Right ventricle myocardium inferior (tissue), 1 donor: ENCODE measurements around the gene SLC2A6. TPM values are rescaled to one million over a fixed set of nuclear protein-coding genes. Genes with fewer than 3 reads are reported as not detected.

ENCODE experiments used
- ATAC-seq: fragments of 200-7000 bp; cut with Tn5 transposase; one replicate; pipeline ENCODE4 v1.9.1; 2020; ENCODE audit warnings: mild to moderate bottlenecking, moderate library complexity
- DNase-seq: peaks from one replicate; pipeline ENCODE4 v3.0.0; 2021; ENCODE audit errors: missing footprints
- intact Hi-C: fragments of 100-400 bp; cut with DNase I; formaldehyde crosslinking; loops from one replicate; pipeline ENCODE4 v1.11.0; 2022
- total RNA-seq: library from RNA; stranded (reverse); fragmentation: NEBNext Ultra II Directional; extraction: Animal tissue kit (Norgen Biotek cat#: 25700); gene quantifications from one replicate; pipeline ENCODE4 v1.2.1, GENCODE V29; 2021
- donor health status: DM: no; HTN: yes; CAD: no; lungs with severe emphysema.

Gene SLC2A6
- total RNA-seq, 1 donor from 2014 or later, result 2.7 TPM

DNA sequence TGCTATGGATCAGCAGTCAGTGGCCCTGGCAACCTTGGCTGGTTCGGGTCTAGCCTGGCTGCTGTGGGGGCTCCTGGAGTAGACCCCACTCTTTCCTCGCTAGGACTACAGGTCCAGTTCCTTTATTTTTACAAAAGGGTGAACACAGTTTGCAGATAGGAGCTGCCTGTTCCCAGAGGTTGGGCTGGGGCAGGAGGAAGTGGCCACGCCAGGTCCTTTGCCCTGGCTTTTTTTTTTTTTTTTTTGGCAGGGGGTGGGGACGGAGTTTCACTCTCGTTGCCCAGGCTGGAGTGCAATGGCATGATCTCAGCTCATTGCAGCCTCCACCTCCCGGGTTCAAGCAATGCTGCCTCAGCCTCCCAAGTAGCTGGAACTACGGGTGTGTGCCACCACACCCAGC, 7.9 kb downstream of the SLC2A6 start:
- ATAC-seq, result no peak
- DNase-seq, result no peak
- intact Hi-C loops, result loop anchor here (10.0 kb wide), 1 partner anchor 436 kb away; the partner anchor contains the start of gene GTF3C5

DNA sequence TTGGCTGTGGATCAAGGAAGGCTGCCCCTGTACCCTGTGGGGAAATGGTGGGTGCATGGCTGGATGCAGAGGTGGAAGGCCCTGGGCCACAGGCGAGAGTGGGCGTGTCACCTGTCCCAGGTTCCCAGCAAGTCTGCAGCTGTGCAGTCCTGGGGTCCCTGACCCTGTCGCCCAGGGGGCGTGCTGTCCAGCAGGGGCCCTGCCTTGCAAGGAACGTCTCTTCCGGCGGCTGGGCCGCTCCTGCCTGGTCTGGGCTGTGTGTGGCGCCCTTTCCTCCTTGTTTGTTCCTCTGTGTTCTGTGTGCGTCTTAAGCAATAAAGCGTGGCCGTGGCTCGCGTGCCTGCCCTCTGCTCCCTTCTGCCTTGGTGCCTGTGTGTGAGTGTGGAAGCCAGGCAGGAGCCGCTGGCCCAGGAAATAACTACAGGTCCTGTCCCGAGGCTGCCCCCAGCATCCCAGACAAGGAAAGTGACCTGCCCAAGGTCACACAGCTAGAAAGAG, 8.4 kb downstream of the SLC2A6 start:
- ATAC-seq (no peak), DNase-seq (no peak)
- intact Hi-C loops, result loop anchor here (10.0 kb wide), 1 partner anchor 436 kb away; the partner anchor contains the start of gene GTF3C5

DNA sequence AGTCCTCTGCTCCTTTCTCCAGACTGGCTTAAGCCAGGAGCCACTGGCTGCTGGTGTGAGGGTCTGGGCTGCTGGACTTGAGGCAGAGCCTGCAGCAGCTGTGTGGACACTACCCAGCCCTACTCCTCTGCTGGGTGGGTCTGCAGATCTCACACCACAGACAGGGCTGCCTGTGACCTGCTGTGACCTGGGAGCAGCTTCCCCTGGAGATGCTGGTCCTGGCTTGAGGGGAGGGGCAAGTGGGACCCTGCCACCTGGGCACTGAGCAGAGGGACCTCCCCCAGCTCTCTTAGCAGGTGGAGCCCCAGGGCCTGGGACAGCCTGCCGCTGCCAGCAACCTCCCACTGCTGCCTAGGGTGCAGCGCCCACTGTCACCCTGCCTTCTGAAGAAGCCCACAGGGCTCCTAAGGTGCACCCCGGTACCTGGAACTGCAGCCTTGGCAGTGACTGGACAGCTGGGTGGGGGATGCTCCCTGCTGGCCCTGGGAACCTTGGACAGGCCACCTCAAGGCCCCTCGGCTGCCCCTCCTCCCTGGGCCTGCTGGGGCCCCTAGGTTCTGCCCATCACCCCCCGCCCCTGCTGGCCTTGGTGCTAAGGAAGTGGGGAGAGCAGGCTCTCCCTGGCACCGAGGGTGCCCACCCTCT, 10.0 kb downstream of the SLC2A6 start:
- intact Hi-C loops, result no loop called here
- no peak for DNase-seq
- ATAC-seq, result no peak

DNA sequence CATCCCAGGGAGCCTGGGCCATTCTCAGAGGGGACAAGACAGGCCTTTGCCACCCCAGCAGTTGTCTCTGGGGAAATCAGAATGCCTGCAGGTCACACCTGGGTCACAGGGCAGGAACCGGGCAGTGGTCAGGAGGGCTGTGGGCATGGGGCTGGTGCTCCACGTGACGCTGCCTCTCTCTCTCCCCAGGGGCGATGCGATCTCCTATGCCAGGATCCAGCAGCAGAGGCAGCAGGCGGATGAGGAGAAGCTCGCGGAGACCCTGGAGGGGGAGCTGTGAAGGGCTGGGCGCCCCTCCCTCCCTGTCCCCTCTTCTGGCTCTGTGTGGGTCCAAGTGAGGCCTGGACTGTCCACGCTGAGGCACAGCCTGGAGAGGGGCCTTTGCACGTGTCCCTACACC, 10.5 kb downstream of the SLC2A6 start:
- intact Hi-C loops, result no loop called here
- no peak for ATAC-seq
- DNase-seq, result no peak

DNA sequence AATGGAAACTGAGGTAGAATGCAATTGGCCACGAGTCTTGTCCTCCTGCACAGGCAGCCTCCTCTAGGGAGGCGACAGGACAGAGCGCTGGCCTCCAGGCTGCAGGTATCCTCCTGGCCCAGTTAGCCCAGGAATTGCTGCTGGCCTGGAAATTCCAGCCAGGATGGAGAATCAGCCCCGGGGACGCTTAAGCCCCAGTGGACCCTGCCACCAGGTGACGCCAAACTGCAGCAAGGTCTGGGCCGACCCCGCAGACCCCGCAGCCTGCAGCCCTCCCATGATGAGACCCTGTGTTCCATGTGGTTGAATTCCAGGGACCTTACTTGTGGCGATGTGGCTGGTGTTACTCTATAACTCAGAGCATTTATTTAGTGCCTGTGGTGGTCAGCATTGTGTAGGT, 11.8 kb downstream of the SLC2A6 start:
- no peak for ATAC-seq
- no peak for DNase-seq
- intact Hi-C loops, result no loop called here

DNA sequence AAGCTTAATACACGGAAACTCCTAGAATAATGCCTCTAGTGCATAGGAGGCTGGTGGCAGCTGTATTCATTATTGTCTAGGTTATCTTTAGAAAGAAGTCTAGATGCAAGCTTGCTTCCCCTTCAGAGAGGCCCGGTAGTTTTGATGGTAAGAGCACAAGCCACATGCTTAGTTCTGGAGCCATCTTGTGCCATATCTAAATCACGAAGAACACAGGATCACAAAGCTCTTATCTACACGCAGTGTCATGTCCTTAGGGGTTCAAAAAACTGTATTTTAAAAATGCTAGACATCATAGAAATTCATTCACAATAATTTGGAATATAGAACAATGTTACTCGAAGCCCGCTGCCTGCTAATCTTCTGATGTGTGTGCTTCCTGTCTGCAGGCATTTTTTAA, 12.9 kb downstream of the SLC2A6 start:
- no peak for ATAC-seq
- intact Hi-C loops, result no loop called here
- DNase-seq, result no peak

DNA sequence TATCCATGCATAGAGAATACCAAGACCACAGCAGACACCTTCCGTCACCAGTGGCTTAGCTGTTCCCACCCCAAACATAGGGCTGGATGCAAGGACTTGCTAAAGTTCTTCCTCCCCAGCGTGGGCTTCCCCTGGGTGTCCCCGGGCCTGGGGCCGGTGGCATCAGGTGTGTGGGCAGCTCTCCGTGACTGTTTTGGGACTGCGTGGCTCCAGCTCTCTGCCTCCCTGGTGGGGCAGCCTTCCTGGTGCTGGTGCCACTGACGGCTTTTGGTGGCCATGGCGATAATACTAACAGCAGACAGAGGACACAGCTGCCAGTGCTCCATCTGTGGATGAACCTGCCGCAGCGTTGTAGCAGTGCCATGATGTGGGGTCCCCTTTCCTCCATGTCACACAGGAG, 14.3 kb downstream of the SLC2A6 start:
- intact Hi-C loops, result no loop called here
- no peak for ATAC-seq
- DNase-seq, result no peak

DNA sequence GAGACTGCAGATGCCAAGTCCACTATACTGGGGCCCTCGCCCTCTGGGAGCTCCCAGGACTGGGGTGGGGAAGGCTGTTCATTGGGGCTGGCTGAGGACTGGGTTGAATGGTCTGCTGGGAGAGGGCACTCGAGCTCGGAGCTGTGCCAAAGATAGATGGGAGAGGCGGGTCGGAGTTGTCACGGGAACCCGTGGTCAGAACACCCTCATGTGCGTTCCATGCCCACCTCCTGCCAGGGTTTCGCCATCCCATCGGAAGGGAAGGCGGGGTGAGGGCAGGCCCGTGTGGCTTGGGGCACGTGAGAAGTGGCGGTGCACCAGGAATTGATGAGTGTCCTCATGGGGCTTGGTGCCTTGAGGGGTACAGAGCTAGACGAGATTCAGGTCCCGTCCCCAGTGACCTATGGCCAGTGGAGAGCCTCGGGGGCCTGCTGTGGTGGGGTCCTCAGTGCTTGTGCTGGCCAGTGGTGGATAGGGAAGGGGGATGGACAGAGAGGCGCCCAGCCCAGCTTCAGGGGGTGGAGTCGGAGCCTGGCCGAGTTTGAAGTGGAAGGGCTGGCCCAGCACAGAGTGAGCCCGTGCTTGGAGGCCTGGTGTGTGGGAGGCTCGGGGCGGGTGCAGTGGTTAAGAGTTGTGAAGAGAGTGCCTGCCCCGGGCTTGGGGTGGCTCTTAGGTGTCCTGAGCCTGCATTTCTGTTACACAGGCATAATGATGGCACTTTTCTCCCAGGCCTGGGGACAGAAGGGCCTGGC, 14.9 kb downstream of the SLC2A6 start:
- DNase-seq (no peak), ATAC-seq (no peak)
- intact Hi-C loops, result no loop called here

DNA sequence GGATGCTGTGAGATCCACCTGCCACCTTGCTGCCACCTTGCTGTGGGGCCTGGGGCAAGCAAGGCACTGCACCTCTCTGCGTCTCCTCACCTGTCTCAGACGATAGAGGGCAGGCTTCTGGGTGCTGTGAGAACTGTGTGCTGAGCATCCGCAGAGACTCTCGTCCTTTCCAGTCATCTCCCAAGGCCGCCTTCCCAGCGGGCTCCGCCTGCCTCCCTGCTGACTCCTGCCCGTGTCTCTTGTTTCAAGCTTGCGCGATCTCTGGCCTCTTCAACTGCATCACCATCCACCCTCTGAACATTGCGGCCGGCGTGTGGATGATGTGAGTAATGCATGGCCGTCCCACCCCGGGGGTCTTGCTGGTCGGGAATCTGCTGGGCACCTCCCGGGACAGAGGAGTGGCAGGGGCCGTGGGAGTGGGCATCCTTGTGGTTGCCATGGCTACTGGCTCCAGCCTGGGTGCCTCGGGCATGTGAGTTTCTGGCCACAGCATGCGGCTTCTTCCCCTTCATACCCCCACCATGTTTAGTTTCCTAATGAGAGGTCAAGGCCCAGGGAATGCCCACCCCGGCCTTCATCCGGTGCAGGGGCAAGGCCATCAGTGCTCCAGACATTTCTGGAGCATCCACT, 15.6 kb downstream of the SLC2A6 start:
- intact Hi-C loops, result no loop called here
- ATAC-seq, result no peak
- DNase-seq, result no peak

DNA sequence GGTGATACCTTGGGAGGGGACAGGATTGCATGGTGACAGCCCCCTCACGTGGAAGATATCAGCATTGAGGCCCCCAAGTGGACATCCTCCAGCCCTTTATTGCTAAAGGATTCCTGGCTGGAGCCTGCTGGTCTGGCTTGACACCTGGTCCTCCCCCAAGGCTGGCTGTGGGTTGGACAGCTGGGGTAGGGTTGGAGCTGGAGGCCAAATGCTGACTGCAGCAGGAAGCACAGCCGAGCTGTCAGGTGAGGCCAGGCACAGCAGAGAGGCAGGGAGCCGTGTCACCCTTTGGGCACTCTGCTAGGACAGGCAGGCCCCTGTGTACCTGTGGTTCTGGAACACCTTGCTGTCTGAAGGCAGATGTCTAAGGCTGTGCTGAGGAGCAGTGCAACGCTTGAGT, 16.9 kb downstream of the SLC2A6 start:
- DNase-seq (no peak), ATAC-seq (no peak)
- intact Hi-C loops, result loop anchor here (2.0 kb wide), 1 partner anchor 17 kb away; the partner anchor contains the start of gene SLC2A6

DNA sequence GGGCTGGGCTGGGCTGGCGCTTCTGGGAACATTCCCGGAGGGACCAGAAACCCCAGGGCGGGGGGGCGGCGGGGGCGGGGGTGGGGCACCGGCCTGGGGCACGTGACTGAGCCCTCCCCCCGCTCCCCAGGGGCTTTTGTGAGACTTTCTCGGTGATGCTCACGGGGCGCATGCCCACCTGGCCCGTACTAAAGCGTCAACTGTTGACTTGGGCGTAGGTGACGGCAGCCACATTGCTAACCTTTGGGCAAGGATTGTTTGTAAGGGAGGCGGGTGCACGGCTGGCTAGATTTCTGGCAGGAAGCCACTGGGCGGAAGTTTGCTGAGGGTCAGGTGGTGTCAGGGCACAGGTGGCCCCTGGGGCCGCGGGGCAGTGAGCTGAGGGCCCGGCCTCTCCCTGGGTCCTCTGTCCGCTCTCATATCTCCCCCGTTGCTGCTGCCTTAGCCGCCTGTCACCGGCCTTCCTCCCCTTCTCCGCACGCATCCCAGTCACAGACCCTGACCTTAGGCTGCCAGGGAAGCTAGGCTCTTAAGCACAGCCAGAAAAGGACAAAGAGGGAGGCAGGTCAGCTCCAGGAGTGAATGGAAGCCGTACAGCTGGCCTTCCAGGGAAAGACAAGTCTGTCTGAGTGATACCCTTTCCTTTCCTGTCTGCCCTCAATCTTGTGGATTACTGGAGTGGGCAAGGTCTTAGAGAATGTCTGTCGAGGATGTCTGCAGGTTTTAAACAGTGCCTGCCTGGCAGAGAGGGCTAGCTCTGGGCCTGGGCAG, 18.3 kb downstream of the SLC2A6 start:
- DNase-seq (no peak), ATAC-seq (no peak)
- intact Hi-C loops, result loop anchor here (2.0 kb wide), 1 partner anchor 18 kb away; the partner anchor contains the start of gene SLC2A6

DNA sequence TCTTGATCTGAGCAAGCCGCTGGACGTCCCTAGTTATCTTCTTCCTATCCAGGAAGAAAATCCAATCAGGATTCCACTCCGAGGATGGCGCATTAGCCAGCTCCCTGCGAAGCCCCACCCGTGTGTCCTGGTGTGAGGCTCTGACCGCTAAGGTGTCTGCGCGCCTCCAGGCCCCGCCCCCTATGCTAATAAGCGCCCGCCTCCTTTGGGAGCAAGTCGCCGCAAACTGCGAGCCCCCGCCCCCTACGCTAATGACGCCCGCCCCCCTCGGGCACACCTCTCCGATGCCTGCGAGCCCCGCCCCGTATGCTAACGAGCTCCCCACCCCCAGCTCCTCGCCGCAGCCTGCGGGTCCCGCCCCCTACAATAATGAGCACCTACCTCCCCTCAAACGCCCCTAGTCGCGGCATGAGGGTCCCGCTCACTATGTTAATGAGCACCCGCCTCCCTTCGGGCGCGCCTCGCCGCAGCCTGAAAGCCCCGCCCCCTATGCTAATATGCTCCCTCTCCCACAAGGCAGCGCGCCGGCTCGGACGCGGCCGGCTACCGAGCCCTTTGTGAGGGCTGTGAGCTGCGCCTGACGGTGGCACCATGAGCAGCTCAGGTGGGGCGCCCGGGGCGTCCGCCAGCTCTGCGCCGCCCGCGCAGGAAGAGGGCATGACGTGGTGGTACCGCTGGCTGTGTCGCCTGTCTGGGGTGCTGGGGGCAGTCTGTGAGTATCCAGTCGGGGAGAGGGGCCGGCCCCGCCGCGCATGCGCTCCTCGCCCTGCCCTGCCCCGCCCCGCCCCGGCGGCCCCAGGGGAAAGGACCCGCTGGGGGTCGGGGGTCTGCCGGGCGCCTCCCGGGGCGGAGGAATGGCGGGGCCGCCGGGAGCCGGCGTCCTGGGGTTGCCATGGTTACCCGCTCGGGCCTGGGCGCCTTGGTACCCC, 19.2 kb downstream of the SLC2A6 start, which contains the start of gene CACFD1:
Gene CACFD1 (plus strand): TSS at position 503 of the 929 bp plus-strand sequence. CDS start 89 bp downstream, at position 592.
- DNase-seq (peak; percentile 98), ATAC-seq (peak; percentile 95)
- intact Hi-C loops, result loop anchor here (2.0 kb wide), 1 partner anchor 19 kb away; the partner anchor contains the start of gene SLC2A6

DNA sequence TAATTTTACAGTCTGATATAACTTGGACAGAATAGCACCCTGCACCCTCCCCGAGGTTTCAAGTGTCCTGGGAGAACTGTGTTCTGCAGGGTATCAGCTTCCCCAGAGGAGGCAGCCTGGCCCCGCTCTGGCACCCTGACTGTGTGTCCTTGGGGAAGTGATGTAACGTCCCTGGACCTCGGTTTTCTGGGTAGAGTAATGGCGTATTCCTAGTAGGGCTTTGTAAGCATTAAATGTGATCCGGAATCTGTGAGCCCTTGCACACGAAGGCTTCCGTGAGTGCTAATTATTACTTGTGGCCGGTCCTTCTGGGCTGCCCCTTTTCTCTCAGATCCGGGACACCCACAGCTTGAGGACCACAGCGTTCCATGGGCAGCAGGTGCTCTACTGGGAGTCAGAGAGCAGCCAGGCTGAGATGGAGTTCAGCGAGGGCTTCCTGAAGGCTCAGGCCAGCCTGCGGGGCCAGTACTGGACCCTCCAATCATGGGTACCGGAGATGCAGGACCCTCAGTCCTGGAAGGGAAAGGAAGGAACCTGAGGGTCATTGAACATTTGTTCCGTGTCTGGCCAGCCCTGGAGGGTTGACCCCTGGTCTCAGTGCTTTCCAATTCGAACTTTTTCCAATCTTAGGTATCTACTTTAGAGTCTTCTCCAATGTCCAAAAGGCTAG, 20.1 kb downstream of the SLC2A6 start:
- intact Hi-C loops, result no loop called here
- ATAC-seq, result no peak
- DNase-seq, result peak; percentile 59

DNA sequence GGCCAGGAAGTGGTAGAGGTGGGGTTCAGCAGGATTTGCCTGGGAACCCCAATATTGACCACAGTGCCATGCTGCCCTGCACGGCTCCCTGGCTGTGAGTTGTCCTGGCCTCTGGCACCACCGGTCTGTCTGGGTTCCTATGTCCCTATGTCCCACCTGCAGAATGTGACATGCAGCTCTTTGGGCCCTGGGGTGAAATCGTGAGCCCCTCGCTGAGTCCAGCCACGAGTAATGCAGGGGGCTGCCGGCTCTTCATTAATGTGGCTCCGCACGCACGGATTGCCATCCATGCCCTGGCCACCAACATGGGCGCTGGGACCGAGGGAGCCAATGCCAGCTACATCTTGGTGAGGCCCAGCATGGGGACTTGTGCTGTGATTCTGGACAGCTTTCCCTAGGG, 21.2 kb downstream of the SLC2A6 start:
- ATAC-seq (no peak), DNase-seq (no peak)
- intact Hi-C loops, result no loop called here

DNA sequence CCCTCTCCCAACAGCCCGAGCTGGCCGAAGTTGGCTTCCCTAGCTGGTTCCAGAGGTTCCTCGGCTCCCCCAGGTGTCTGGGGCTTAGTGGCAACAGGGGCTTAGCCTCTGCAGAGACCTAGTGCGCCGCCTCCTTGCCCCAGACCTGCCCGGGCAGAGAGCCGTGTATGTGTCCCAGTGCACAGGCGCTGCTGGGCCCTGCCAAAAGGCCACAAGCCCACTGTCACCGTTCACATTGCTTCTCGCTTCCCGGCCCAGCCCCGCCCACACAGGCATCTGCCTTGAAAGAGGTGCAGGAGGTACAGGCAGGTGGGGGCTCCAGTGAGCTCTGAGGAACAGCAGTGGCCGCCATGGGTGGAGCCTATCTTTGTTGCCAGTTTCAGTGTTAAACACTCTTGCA, 21.7 kb downstream of the SLC2A6 start:
- ATAC-seq (no peak), DNase-seq (no peak)
- intact Hi-C loops, result no loop called here

DNA sequence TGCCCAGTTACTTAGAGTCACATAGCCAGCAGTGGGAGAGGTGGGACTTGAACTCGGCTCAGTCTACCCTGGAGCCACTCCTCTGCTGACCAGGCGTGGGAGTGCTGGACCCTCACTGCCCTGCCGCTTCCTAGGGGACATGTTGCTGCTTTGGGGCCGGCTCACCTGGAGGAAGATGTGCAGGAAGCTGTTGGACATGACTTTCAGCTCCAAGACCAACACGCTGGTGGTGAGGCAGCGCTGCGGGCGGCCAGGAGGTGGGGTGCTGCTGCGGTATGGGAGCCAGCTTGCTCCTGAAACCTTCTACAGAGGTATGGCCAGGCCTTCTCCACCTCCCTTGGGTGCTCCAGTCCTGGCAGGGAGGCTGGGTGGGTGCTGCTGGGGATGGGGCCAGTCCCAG, 22.5 kb downstream of the SLC2A6 start:
- DNase-seq, result no peak
- intact Hi-C loops, result no loop called here
- no peak for ATAC-seq

DNA sequence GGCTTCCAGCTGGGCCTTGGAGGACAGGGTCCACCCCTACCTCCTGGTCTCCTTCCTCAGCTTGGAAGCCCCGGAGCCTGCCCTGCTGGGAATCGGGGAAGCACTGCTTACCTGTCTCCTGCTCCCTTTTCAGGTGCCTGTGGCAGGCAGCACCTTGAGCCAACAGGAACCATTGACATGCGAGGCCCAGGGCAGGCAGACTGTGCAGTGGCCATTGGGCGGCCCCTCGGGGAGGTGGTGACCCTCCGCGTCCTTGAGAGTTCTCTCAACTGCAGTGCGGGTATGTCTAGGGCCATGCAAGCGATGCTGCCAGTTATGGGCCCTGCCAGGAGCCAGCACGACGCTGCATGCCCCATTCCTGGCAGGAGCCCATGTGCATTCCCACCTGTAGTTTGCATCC, 23.0 kb downstream of the SLC2A6 start:
- no peak for ATAC-seq
- intact Hi-C loops, result no loop called here
- no peak for DNase-seq
